K562 (cell line): Measurements from ENCODE around the gene ZDHHC22. TPM values are rescaled to one million over a fixed set of nuclear protein-coding genes. Genes with fewer than 3 reads are reported as not detected.

Source experiments
- ATAC-seq: fragments of 200-7000 bp; cut with Tn5 transposase; 3 replicates; pipeline ENCODE4 v1.9.1; 2020; ENCODE audit warnings: moderate library complexity
- BruUV-seq: library from RNA; stranded (reverse); fragments of 400-500 nt; replicated peaks from 2 replicates; lab custom pipeline; 2021; lab: Mats Ljungman, UMichigan
- CTCF ChIA-PET: fragments of 300-600 bp; formaldehyde crosslinking; extraction: SDS; loops from one replicate; lab custom pipeline; 2021; ENCODE audit warnings: low intra/inter-chr PET ratio; lab: Yijun Ruan, JAX
- POLR2A ChIA-PET: fragments of 300-600, 350-650 bp; sonication (Branson Sonifier 250); formaldehyde crosslinking; extraction: SDS; loops from one replicate; lab custom pipeline; 2021; ENCODE audit warnings: antibody characterized with exemption, inconsistent platforms; lab: Yijun Ruan, JAX
- DNase-seq, 4 experiments: peaks; one replicate each; pipeline versions ENCODE4 v3.0.0 to v3.0.0-alpha.2; 2011 to 2018; ENCODE audit warnings: low spot score in 3 of 4, mixed read lengths in 3 of 4; ENCODE audit errors: extremely low read depth in 1 of 4
- FAIRE-seq: peaks from 2 replicates; lab custom pipeline; 2011; peaks lifted over from hg19 to GRCh38; lab: Jason Lieb, UNC
- H2AFZ ChIP-seq: 2 replicates; pipeline ENCODE4 v1.6.0; 2011; ENCODE audit warnings: low read depth, low read length, control low read depth, inconsistent platforms
- H3K27ac ChIP-seq: fragments of 200-600 bp; 3 replicates; pipeline ENCODE4 v1.8.0; 2011; ENCODE audit warnings: low read depth, mild to moderate bottlenecking, control low read depth, inconsistent platforms, low read length, moderate library complexity, mixed read lengths; ENCODE audit errors: extremely low read depth
- H3K27me3 ChIP-seq, 2 experiments: fragments of 300-600 bp in 1 of 2; 2 replicates in 1 of 2; 3 replicates in 1 of 2; pipeline versions ENCODE4 v1.6.0 to v1.8.0; 2011; ENCODE audit warnings: inconsistent platforms in 2 of 2, low read length in 2 of 2, mild to moderate bottlenecking in 1 of 2, mixed read lengths in 1 of 2, moderate library complexity in 1 of 2; ENCODE audit not compliant: control insufficient read depth in 2 of 2, insufficient read depth in 2 of 2
- H3K36me3 ChIP-seq: fragments of 300-600 bp; 3 replicates; pipeline ENCODE4 v1.8.0; 2011; ENCODE audit warnings: mild to moderate bottlenecking, low read length, inconsistent platforms; ENCODE audit not compliant: control insufficient read depth, insufficient read depth
- H3K4me1 ChIP-seq, 2 experiments: fragments of 200-600 bp in 1 of 2; replicated peaks in 1 of 2; 2 replicates in 1 of 2; 3 replicates in 1 of 2; pipeline versions ENCODE4 v1.5.1 to v1.8.0; 2011; ENCODE audit warnings: inconsistent platforms in 2 of 2, low read length in 2 of 2, mild to moderate bottlenecking in 1 of 2, mixed read lengths in 1 of 2, moderate library complexity in 1 of 2; ENCODE audit not compliant: control insufficient read depth in 2 of 2, insufficient read depth in 2 of 2
- H3K4me2 ChIP-seq: 2 replicates; pipeline ENCODE4 v1.6.1; 2011; ENCODE audit warnings: low read length, control low read depth, inconsistent platforms, mixed read lengths; ENCODE audit not compliant: insufficient read depth
- H3K4me3 ChIP-seq: fragments of 200-600 bp; sonication (generic), shearing (Covaris generic); 2 replicates; pipeline ENCODE4 v1.5.1; 2016; ENCODE audit warnings: control low read depth, inconsistent platforms
- H3K79me2 ChIP-seq: fragments of 200-600 bp; 3 replicates; pipeline ENCODE4 v1.8.0; 2011; ENCODE audit warnings: low read length, inconsistent platforms; ENCODE audit not compliant: control insufficient read depth, insufficient read depth
- H3K9ac ChIP-seq, 2 experiments: 2 replicates each; pipeline versions ENCODE4 v1.6.0 to v1.6.1; 2011; ENCODE audit warnings: low read depth in 2 of 2, low read length in 2 of 2, control low read depth in 1 of 2, inconsistent platforms in 1 of 2, mild to moderate bottlenecking in 1 of 2, mixed read lengths in 1 of 2; ENCODE audit not compliant: insufficient read depth in 1 of 2
- H3K9me1 ChIP-seq: one replicate; pipeline ENCODE4 v1.6.0; 2011; ENCODE audit warnings: inconsistent platforms, mild to moderate bottlenecking, low read length, moderate library complexity; ENCODE audit not compliant: control insufficient read depth, insufficient read depth
- H3K9me3 ChIP-seq: replicated peaks from 2 replicates; pipeline ENCODE4 v1.5.1; 2011; ENCODE audit warnings: low read depth, low read length, inconsistent platforms; ENCODE audit not compliant: control insufficient read depth, insufficient read depth
- H4K20me1 ChIP-seq: replicated peaks from 2 replicates; pipeline ENCODE4 v1.6.1; 2011; ENCODE audit warnings: low read length, inconsistent platforms, mixed read lengths; ENCODE audit not compliant: control insufficient read depth, insufficient read depth
- CBX5 ChIP-seq: IDR thresholded peaks from 2 replicates; pipeline ENCODE4 v1.6.1; 2014; ENCODE audit warnings: low read depth, borderline replicate concordance
- LEF1 ChIP-seq: fragments of 450-650 bp; IDR thresholded peaks from 2 replicates; pipeline ENCODE4 v1.6.1; 2016; ENCODE audit warnings: mild to moderate bottlenecking
- MYBL2 ChIP-seq, 2 experiments: fragments of 450-650 bp in 1 of 2; sonication (generic) in 1 of 2; formaldehyde crosslinking in 1 of 2; IDR thresholded peaks; 2 replicates each; pipeline versions ENCODE4 v1.6.1 to v1.8.1; 2017 to 2022; ENCODE audit warnings: borderline replicate concordance in 1 of 2, inconsistent platforms in 1 of 2, low read depth in 1 of 2, mild to moderate bottlenecking in 1 of 2, missing genetic modification reagents in 1 of 2, moderate library complexity in 1 of 2
- MYC ChIP-seq, 2 experiments: fragments of 250-450 bp in 1 of 2; sonication (Bioruptor Pico) in 1 of 2; IDR thresholded peaks; 2 replicates each; pipeline versions ENCODE4 v1.5.1 to v1.6.1; 2012 to 2021; ENCODE audit warnings: low read depth in 2 of 2, borderline replicate concordance in 1 of 2, improper control_type of control experiment in 1 of 2, low read length in 1 of 2, mild to moderate bottlenecking in 1 of 2, moderate library complexity in 1 of 2
- STAG1 ChIP-seq: sonication (generic); formaldehyde crosslinking; IDR thresholded peaks from 2 replicates; pipeline ENCODE4 v1.5.0; 2020; ENCODE audit warnings: missing genetic modification reagents, borderline replicate concordance
- TAF1 ChIP-seq: IDR thresholded peaks from 2 replicates; pipeline ENCODE4 v1.6.1; 2011; ENCODE audit warnings: mild to moderate bottlenecking, low read length, moderate library complexity; ENCODE audit not compliant: insufficient read depth, control insufficient read depth, severe bottlenecking; ENCODE audit errors: extremely low read depth
- WGBS: fragments of 100-300 bp; shearing (Covaris generic); methylation state at CpG from one replicate; pipeline ENCODE4 v1.1.6; 2016; ENCODE audit warnings: low coverage, mixed read lengths; ENCODE audit not compliant: insufficient coverage; ENCODE audit errors: missing lambda C conversion rate; 5-methylcytosine and 5-hydroxymethylcytosine counted together
- in situ Hi-C: fragments of 300-500 bp; cut with MboI; formaldehyde crosslinking; loops from 4 replicates; pipeline ENCODE4 v1.15.0; 2018; ENCODE audit warnings: inconsistent platforms, mixed read lengths
- intact Hi-C: fragments of 100-400 bp; cut with micrococcal nuclease; formaldehyde crosslinking; loops from 2 replicates; pipeline ENCODE4 v1.14.2; 2022
- polyA plus RNA-seq, 8 experiments: library from polyadenylated mRNA; depleted of rRNA in 4 of 8; stranded (reverse) in 5 of 8; unstranded in 3 of 8; fragments of >200 nt; fragmentation: Nextera tagmentation in 2 of 8; fragmentation: Illumina TruSeq in 1 of 8; extraction: Ambion mirVana in 2 of 8; extraction: Trizol in 1 of 8; gene quantifications; 2 replicates each; pipeline versions ENCODE4 v1.2.1 to v1.2.3, GENCODE V29; 2011 to 2014; ENCODE audit warnings: inconsistent platforms in 1 of 8, missing spikeins in 1 of 8
- total RNA-seq, 7 experiments: library from RNA; depleted of rRNA in 6 of 7; stranded (reverse); fragments of >200 nt in 6 of 7; fragmentation: Illumina TruSeq in 2 of 7; extraction: Trizol in 2 of 7; gene quantifications; 2 replicates each; pipeline versions ENCODE4 v1.2.1 to v1.2.3, GENCODE V29; 2011 to 2021; ENCODE audit warnings: low replicate concordance in 1 of 7
- TF ChIP-seq, protein P1 (sequence below): fragments of 250-450 bp; sonication (Bioruptor Pico); IDR thresholded peaks from 2 replicates; pipeline ENCODE4 v1.8.0; 2021; ENCODE audit warnings: borderline replicate concordance, mild to moderate bottlenecking, moderate library complexity; ENCODE audit not compliant: poor library complexity, severe bottlenecking
- TF ChIP-seq, protein P2 (sequence below): sonication (generic); formaldehyde crosslinking; IDR thresholded peaks from 2 replicates; pipeline ENCODE4 v1.8.0; 2022; ENCODE audit warnings: mild to moderate bottlenecking, missing genetic modification reagents
- TF ChIP-seq, protein P3 (sequence below): fragments of 250-450 bp; sonication (Bioruptor Pico); IDR thresholded peaks from 2 replicates; pipeline ENCODE4 v1.5.0; 2021; ENCODE audit warnings: mild to moderate bottlenecking, moderate library complexity
- TF ChIP-seq, protein P4 (sequence below): sonication (generic); formaldehyde crosslinking; IDR thresholded peaks from 2 replicates; pipeline ENCODE4 v1.8.0; 2022; ENCODE audit warnings: mild to moderate bottlenecking, low read depth, missing genetic modification reagents

ZDHHC22 gene
- total and polyA plus RNA-seq, 9 of the 15 experiments (the other 6 are each of a cell fraction or from before 2014, with no cell fraction given) = not detected

DNA sequence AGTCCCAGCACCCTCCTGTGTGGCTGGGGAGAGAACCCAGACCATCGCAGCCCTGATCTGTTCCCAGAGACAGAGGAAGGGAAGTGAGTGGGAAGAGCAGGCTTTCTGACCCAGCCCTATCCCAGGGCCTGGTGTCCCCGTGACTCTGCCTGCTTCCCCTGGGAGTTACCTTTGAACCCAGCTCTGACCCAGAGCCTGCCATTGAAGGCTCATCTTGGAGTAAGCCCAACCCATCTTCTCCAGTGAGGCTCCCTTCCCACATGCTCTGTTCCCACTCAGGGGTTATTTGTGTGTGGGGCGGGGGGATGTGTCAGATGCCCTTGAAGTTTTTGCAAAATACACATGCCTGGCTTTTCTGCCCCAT, 46.0 kb upstream of the ZDHHC22 start:
- BruUV-seq = no TSS peak
- Histone ChIP-seq H3K79me2 (no peaks in the 10 kb centered on the region), H3K4me3 (no peak overlapping the region), H3K36me3 (no peaks in the 10 kb centered on the region), H3K9ac (no peak overlapping the region), H3K4me1 (no peaks in the 10 kb centered on the region), H3K27ac (no peak overlapping the region), H3K9me1 (no peaks in the 10 kb centered on the region), H3K4me2 (no peak overlapping the region), H2AFZ (no peak overlapping the region), H4K20me1 (no peaks in the 10 kb centered on the region), H3K27me3 (peaks cover 0 to 23% of the 10 kb centered on the region in 2 experiments; a peak in 2 of 5 replicates), H3K9me3 (no peaks in the 10 kb centered on the region)
- 0% methylated on average over 3 of the region's 3 CpGs for WGBS
- ATAC-seq (no peak), FAIRE-seq (no peak), DNase-seq (no peak)
- CTCF ChIA-PET = no interaction called here
- intact Hi-C loops (no loop called here), in situ Hi-C loops (no loop called here)
- TF ChIP-seq, protein P1, sequence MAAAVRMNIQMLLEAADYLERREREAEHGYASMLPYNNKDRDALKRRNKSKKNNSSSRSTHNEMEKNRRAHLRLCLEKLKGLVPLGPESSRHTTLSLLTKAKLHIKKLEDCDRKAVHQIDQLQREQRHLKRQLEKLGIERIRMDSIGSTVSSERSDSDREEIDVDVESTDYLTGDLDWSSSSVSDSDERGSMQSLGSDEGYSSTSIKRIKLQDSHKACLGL (CRISPR knock-in tag) = no peak
- TF ChIP-seq MYBL2 (IDR thresholded peaks at IDR 0.05; ENCODE audit: low read depth) (no peak), MYBL2 (CRISPR knock-in tag; IDR thresholded peaks at IDR 0.05; ENCODE audit: borderline replicate concordance) (no peak), STAG1 (CRISPR knock-in tag) (no peak), CBX5 (no peak), MYC (IDR thresholded peaks at IDR 0.05; ENCODE audit: low read depth, low read length) (no peak), MYC (CRISPR knock-in tag; IDR thresholded peaks at IDR 0.05; ENCODE audit: borderline replicate concordance, low read depth) (no peak), LEF1 (no peak), TAF1 (no peak)
- TF ChIP-seq, protein P2, sequence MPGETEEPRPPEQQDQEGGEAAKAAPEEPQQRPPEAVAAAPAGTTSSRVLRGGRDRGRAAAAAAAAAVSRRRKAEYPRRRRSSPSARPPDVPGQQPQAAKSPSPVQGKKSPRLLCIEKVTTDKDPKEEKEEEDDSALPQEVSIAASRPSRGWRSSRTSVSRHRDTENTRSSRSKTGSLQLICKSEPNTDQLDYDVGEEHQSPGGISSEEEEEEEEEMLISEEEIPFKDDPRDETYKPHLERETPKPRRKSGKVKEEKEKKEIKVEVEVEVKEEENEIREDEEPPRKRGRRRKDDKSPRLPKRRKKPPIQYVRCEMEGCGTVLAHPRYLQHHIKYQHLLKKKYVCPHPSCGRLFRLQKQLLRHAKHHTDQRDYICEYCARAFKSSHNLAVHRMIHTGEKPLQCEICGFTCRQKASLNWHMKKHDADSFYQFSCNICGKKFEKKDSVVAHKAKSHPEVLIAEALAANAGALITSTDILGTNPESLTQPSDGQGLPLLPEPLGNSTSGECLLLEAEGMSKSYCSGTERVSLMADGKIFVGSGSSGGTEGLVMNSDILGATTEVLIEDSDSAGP (CRISPR knock-in tag) = no peak
- TF ChIP-seq, protein P3, sequence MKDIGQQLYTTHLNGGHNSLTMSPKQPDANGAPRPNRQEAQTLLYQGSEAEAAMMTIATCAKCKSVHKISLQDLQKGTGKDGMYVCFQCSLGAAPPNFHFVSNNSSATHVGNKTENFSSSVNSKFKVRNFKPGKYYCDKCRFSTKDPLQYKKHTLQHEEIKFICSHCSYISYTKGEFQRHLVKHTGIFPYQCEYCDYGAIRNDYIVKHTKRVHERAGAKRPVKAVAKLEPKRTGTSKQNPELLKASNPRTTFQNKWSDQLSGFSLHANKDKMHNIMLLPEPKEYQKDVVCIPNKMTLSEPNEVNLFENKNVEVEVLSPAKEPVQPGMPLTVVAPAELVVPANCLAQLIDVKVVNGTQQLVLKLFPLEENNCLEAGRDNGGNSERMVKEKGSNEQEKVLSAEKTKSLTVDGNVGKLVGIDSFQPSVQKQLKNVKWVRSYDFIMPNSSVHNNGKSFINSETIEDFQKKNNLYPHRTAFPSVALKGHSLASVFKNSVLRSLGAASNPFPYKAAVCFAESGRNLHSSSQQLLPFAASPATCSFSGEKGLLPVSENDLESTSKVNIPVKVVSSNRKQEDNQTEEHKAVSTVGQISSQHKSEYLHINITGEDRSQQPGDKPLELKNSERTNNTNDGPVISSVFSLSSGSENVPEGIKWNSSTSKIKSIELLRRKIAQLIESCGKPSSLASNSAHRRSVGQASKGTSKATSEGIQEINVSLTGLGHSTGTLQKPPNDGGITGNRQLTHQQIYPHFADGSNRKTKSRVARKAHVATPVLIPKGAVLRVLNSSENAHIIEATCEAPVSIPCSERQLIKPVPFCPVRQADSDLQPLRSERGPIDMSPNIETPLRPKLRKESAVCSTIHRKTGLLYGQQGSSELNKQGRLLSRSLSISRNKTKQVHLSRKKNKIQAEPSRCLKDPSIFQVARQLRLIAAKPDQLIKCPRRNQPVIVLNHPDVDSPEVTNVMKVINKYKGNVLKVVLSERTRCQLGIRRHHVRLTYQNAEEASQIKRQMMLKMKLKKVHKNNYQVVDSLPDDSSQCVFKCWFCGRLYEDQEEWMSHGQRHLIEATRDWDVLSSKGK (CRISPR knock-in tag) = no peak
- TF ChIP-seq, protein P4, sequence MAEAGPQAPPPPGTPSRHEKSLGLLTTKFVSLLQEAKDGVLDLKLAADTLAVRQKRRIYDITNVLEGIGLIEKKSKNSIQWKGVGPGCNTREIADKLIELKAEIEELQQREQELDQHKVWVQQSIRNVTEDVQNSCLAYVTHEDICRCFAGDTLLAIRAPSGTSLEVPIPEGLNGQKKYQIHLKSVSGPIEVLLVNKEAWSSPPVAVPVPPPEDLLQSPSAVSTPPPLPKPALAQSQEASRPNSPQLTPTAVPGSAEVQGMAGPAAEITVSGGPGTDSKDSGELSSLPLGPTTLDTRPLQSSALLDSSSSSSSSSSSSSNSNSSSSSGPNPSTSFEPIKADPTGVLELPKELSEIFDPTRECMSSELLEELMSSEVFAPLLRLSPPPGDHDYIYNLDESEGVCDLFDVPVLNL (CRISPR knock-in tag) = no peak
- POLR2A ChIA-PET = interaction anchor here (0.7 to 1.5 kb wide), 2 partner anchors 9 to 11 kb away, joined by 3 read pairs; no protein-coding TSS in a partner anchor
